Loucy (cell line): Measurements from ENCODE around the gene PFN3.

Experiments
- CTCF ChIP-seq: fragments of 200-600 bp; sonication (generic); conservative IDR thresholded peaks from 2 replicates; pipeline ENCODE4 v1.5.1; 2014; ENCODE audit warnings: mild to moderate bottlenecking, antibody characterized with exemption, low read length
- EZH2phosphoT487 ChIP-seq: fragments of 200-600 bp; IDR thresholded peaks from 2 replicates; pipeline ENCODE4 v1.6.1; 2018; ENCODE audit warnings: antibody characterized with exemption, mild to moderate bottlenecking, moderate library complexity, borderline replicate concordance

- TF ChIP-seq CTCF (no peak), EZH2phosphoT487 (no peak)
These were observed 45.1 kb downstream of the PFN3 start for GRCh38 chr5:177355162-177355867.
